Osteocyte (in vitro differentiated cells): ENCODE measurements around the gene TBL1X. TPM values are rescaled to one million over a fixed set of nuclear protein-coding genes. Genes with fewer than 3 reads are reported as not detected.
A peak's percentile ranks its signal among the peaks of the same experiment; 100 is the strongest.

Experiments used
- DNase-seq: peaks from one replicate; pipeline ENCODE4 v3.0.0; 2021; ENCODE audit warnings: mixed read lengths; ENCODE audit not compliant: unreplicated experiment; ENCODE audit errors: extremely low spot score
- H3K27ac Mint-ChIP-seq: one replicate; pipeline ENCODE4 v1.8.0; 2021; ENCODE audit warnings: mild to moderate bottlenecking, mixed read lengths; ENCODE audit not compliant: unreplicated experiment
- H3K27me3 Mint-ChIP-seq: one replicate; pipeline ENCODE4 v1.8.0; 2021; ENCODE audit warnings: mixed read lengths; ENCODE audit not compliant: unreplicated experiment
- H3K36me3 Mint-ChIP-seq: one replicate; pipeline ENCODE4 v1.8.0; 2021; ENCODE audit warnings: mixed read lengths; ENCODE audit not compliant: unreplicated experiment
- H3K4me1 Mint-ChIP-seq: one replicate; pipeline ENCODE4 v1.8.0; 2021; ENCODE audit warnings: mixed read lengths; ENCODE audit not compliant: unreplicated experiment
- H3K4me3 Mint-ChIP-seq: one replicate; pipeline ENCODE4 v1.8.0; 2021; ENCODE audit warnings: mild to moderate bottlenecking, moderate library complexity, mixed read lengths; ENCODE audit not compliant: unreplicated experiment
- H3K9me3 Mint-ChIP-seq: one replicate; pipeline ENCODE4 v1.8.0; 2021; ENCODE audit warnings: mixed read lengths; ENCODE audit not compliant: unreplicated experiment
- total RNA-seq: library from RNA; stranded (reverse); gene quantifications from 2 replicates; pipeline ENCODE4 v1.2.1, GENCODE V29; 2021
- TF ChIP-seq, protein P1 (sequence below): fragments of 200-600 bp; sonication (generic); IDR thresholded peaks from 2 replicates; pipeline ENCODE4 v1.5.0; 2021; ENCODE audit warnings: antibody characterized with exemption, mild to moderate bottlenecking, moderate library complexity

Gene TBL1X
- total RNA-seq, 1 donor from 2014 or later, result 35.3 TPM

DNA sequence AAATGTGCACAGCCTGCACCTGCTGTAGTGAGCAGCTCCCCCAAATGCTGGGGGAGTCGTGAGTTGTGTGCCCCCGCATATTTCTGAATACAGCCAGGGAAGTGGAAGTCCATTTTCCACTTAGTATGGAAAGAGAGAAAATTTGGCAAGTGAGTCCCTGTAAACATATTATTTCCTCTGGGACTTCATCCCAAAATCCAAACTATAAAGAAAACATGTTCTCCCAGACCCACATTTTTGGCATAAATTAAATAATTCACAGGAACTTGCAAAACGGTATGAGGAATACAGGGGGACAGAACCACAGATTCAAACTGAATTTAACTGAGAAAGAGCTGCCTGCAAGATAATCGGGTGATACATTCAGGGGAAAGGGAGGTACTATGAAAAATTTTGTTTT, 193.6 kb downstream of the TBL1X start:
- Mint-ChIP-seq H3K4me3 (no peak overlapping the region), H3K4me1 (peaks cover 20% of the 10 kb centered on the region), H3K27me3 (no peaks in the 10 kb centered on the region), H3K9me3 (peaks cover 6% of the 10 kb centered on the region), H3K36me3 (peaks cover 14% of the 10 kb centered on the region), H3K27ac (no peak overlapping the region)
- TF ChIP-seq, protein P1, sequence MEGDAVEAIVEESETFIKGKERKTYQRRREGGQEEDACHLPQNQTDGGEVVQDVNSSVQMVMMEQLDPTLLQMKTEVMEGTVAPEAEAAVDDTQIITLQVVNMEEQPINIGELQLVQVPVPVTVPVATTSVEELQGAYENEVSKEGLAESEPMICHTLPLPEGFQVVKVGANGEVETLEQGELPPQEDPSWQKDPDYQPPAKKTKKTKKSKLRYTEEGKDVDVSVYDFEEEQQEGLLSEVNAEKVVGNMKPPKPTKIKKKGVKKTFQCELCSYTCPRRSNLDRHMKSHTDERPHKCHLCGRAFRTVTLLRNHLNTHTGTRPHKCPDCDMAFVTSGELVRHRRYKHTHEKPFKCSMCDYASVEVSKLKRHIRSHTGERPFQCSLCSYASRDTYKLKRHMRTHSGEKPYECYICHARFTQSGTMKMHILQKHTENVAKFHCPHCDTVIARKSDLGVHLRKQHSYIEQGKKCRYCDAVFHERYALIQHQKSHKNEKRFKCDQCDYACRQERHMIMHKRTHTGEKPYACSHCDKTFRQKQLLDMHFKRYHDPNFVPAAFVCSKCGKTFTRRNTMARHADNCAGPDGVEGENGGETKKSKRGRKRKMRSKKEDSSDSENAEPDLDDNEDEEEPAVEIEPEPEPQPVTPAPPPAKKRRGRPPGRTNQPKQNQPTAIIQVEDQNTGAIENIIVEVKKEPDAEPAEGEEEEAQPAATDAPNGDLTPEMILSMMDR, result no peak
- DNase-seq, result peak; percentile 42

DNA sequence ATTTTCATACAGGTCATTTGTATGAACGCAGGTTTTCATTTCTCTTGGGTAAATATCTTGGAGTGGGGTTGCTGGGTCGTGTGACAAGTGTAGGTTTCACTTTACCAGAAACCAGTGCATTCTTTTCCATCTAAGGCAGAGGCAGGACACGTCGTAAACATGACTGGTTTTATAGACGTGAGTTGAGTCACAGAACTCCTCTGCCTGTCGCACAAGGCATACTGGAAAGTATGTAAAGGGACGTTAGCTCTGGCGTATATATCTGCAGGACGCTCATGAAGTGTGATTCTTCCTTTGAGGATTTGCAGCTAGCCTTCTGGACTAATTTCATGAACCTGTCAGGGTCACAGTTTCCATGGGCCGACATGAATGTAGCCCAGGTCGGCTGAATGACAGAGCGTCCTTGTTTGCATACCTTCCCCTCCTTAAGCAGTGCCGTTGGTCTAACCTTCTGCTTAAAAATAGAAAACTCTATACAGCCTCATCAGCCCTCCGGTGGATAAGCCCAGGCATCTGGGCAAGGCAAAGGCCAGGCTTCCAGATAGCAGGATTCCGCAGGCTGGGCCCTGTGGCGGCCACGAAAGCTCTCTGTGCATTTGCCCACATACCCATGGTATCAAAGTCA, 194.8 kb downstream of the TBL1X start:
- H3K4me1 Mint-ChIP-seq, result peaks cover 20% of the 10 kb centered on the region
- peaks cover 6% of the 10 kb centered on the region for H3K9me3 Mint-ChIP-seq
- DNase-seq, result peak; percentile 56
- TF ChIP-seq, protein P1, result no peak
- H3K27me3 Mint-ChIP-seq, result no peaks in the 10 kb centered on the region
- peaks cover 5% of the 10 kb centered on the region for H3K36me3 Mint-ChIP-seq
- H3K4me3 Mint-ChIP-seq, result no peak overlapping the region
- H3K27ac Mint-ChIP-seq, result no peak overlapping the region

DNA sequence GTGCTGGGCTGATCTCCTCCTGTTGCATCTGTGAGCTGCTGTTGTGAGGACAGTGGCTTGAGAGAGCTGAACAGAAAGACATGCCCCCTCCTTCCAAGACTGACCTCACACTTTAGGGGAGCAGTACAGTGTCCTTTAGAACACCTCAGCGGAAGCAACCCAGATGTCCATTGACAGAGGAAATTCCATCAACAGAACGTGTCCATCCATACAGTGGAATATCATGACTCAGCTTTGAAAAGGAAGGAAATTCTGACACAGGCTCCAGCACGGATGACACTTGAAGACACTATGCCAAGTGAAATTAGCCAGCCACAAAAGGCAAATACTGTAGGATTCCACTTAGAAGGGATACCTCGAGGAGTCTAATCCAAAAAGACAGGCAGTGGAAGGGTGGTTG, 197.3 kb downstream of the TBL1X start:
- Mint-ChIP-seq H3K27me3 (no peaks in the 10 kb centered on the region), H3K27ac (peak overlapping the region; percentile 77), H3K4me3 (no peak overlapping the region), H3K4me1 (peaks cover 32% of the 10 kb centered on the region), H3K9me3 (peaks cover 13% of the 10 kb centered on the region), H3K36me3 (peaks cover 7% of the 10 kb centered on the region)
- no peak for DNase-seq
- TF ChIP-seq, protein P1, result no peak

DNA sequence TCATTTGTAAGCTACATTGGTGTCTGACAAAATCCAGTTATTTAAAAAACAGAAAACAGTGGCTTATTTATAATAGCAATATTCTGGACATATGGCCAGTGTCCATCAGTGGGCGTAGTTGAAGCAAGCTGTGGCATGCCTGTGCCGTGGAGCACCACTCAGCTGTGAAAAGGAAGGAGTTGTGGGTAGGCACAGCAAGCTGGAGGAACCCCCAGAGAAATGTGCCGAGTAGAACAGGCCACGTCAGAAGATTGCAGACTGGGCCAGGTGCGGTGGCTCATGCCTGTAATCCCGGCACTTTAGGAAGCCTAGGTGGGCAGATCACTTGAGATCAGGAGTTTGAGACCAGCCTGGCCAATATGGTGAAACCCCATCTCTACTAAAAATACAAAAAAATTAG, 198.4 kb downstream of the TBL1X start:
- no peak for DNase-seq
- Mint-ChIP-seq H3K9me3 (peaks cover 10% of the 10 kb centered on the region), H3K27me3 (no peaks in the 10 kb centered on the region), H3K4me1 (peaks cover 37% of the 10 kb centered on the region), H3K27ac (no peak overlapping the region), H3K4me3 (no peak overlapping the region), H3K36me3 (peaks cover 7% of the 10 kb centered on the region)
- TF ChIP-seq, protein P1, result no peak

DNA sequence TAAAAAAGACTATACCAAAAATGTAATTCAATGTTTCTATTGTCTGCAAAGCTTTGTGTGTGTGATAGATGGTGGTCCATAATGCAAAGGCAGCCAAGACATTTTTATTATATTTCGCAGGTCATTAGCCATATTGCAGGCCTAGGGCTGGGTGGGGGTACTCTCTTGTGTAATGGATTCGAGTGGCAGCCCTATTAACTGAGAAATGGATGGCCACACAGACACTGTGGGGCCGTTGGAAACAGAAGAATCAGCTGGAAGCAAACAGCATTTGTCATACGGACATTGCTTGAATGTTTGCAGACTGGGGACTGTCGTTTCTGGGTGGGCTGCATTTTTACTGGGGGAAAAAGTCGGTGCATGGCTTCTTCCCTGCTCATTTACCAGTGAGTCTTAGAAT, 199.4 kb downstream of the TBL1X start:
- Mint-ChIP-seq H3K36me3 (peaks cover 3% of the 10 kb centered on the region), H3K27me3 (no peaks in the 10 kb centered on the region), H3K4me1 (peaks cover 41% of the 10 kb centered on the region), H3K9me3 (peaks cover 7% of the 10 kb centered on the region), H3K27ac (no peak overlapping the region), H3K4me3 (no peak overlapping the region)
- TF ChIP-seq, protein P1, result no peak
- no peak for DNase-seq
